Measurements from ENCODE around the gene S100A6.

Gene S100A6

GRCh38 chr1:153540394-153541361 lies 4.9 kb upstream of the S100A6 start, which contains the start of gene S100A5:
Gene S100A5, minus strand, starts transcription at chr1:153540934. Its CDS starts 743 bp downstream, at chr1:153540191.
- Histone ChIP-seq H3K27ac (ENCODE audit: low read depth, low read length) (peak within 1 kb of the TSS; percentile 2), H3K9ac (ENCODE audit: low read length in 5 of 5) (peak within 1 kb of the TSS in 1 of 5 donors; percentile 2), H3K4me3 (ENCODE audit: low read depth in 1 of 5, low read length in 5 of 5) (peak within 1 kb of the TSS in 1 of 5 donors; percentile 10), H3K9me3 (ENCODE audit: control insufficient read depth in 5 of 5, low read length in 5 of 5) (no peaks in the 10 kb centered on the region), H3K4me1 (ENCODE audit: control insufficient read depth in 5 of 5, insufficient read depth in 5 of 5, low read length in 5 of 5) (peaks cover 16 to 66% (median 61%) of the 10 kb centered on the region in 5 donors), H3K36me3 (ENCODE audit: control insufficient read depth in 5 of 5, insufficient read depth in 5 of 5, low read length in 5 of 5) (peaks cover 0 to 15% (median 3%) of the 10 kb centered on the region in 5 donors), H3K27me3 (ENCODE audit: control insufficient read depth in 5 of 5, insufficient read depth in 4 of 5, low read length in 5 of 5) (no peaks in the 10 kb centered on the region)

- no peak overlapping the region for H3K4me3 ChIP-seq (ENCODE audit: low read depth in 1 of 5, low read length in 5 of 5)
- peaks cover 0 to 18% (median 3%) of the 10 kb centered on the region in 5 donors for H3K36me3 ChIP-seq (ENCODE audit: control insufficient read depth in 5 of 5, insufficient read depth in 5 of 5, low read length in 5 of 5)
- H3K27ac ChIP-seq (ENCODE audit: low read depth, low read length) = no peak overlapping the region
- no peaks in the 10 kb centered on the region for H3K27me3 ChIP-seq (ENCODE audit: control insufficient read depth in 5 of 5, insufficient read depth in 4 of 5, low read length in 5 of 5)
- H3K9me3 ChIP-seq (ENCODE audit: control insufficient read depth in 5 of 5, low read length in 5 of 5) = no peaks in the 10 kb centered on the region
- peaks cover 6 to 66% (median 61%) of the 10 kb centered on the region in 5 donors for H3K4me1 ChIP-seq (ENCODE audit: control insufficient read depth in 5 of 5, insufficient read depth in 5 of 5, low read length in 5 of 5)
- no peak overlapping the region for H3K9ac ChIP-seq (ENCODE audit: low read length in 5 of 5)
Measured at GRCh38 chr1:153539395-153540093, 3.8 kb upstream of the S100A6 start.

DNA sequence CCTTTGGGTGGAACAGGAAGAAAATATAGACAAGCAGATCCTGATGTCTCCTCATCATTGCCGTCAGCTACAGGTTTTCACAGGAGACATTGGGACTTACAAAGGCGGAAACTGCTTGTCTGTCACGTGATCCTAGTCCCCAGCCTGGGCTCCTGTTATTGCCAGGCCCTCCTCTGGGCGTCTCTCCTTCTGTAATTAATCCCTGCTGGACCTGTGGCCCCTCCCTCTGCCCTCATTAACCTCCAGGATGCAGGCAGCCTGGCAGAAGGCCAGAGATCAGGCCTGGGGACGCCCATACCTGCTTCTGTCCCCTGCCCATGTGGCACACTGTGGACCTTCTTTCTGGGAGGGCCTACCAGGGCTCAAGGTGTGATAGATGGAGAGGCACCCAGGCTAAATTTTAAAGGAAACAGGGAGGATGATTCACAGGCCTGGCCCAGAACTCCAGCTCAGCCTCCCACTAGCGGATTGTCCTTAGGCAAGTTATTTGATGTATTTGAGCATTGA lies 2.6 kb upstream of the S100A6 start:
- Histone ChIP-seq H3K4me3 (ENCODE audit: low read depth in 1 of 5, low read length in 5 of 5) (no peak overlapping the region), H3K27me3 (ENCODE audit: control insufficient read depth in 5 of 5, insufficient read depth in 4 of 5, low read length in 5 of 5) (no peaks in the 10 kb centered on the region), H3K36me3 (ENCODE audit: control insufficient read depth in 5 of 5, insufficient read depth in 5 of 5, low read length in 5 of 5) (peaks cover 0 to 15% (median 0%) of the 10 kb centered on the region in 5 donors), H3K9ac (ENCODE audit: low read length in 5 of 5) (no peak overlapping the region), H3K27ac (ENCODE audit: low read depth, low read length) (no peak overlapping the region), H3K9me3 (ENCODE audit: control insufficient read depth in 5 of 5, low read length in 5 of 5) (no peaks in the 10 kb centered on the region), H3K4me1 (ENCODE audit: control insufficient read depth in 5 of 5, insufficient read depth in 5 of 5, low read length in 5 of 5) (peaks cover 4 to 66% (median 61%) of the 10 kb centered on the region in 5 donors)

- Histone ChIP-seq H3K27ac (ENCODE audit: low read depth, low read length) (no peak overlapping the region), H3K27me3 (ENCODE audit: control insufficient read depth in 5 of 5, insufficient read depth in 4 of 5, low read length in 5 of 5) (no peaks in the 10 kb centered on the region), H3K36me3 (ENCODE audit: control insufficient read depth in 5 of 5, insufficient read depth in 5 of 5, low read length in 5 of 5) (peaks cover 0 to 10% (median 0%) of the 10 kb centered on the region in 5 donors), H3K4me3 (ENCODE audit: low read depth in 1 of 5, low read length in 5 of 5) (no peak overlapping the region), H3K9ac (ENCODE audit: low read length in 5 of 5) (no peak overlapping the region), H3K9me3 (ENCODE audit: control insufficient read depth in 5 of 5, low read length in 5 of 5) (no peaks in the 10 kb centered on the region), H3K4me1 (ENCODE audit: control insufficient read depth in 5 of 5, insufficient read depth in 5 of 5, low read length in 5 of 5) (peaks cover 4 to 67% (median 53%) of the 10 kb centered on the region in 5 donors)
Measured at GRCh38 chr1:153537376-153537730, 1.6 kb upstream of the S100A6 start.

GRCh38 chr1:153536671-153537375 lies 1.0 kb upstream of the S100A6 start:
- H3K4me3 ChIP-seq (ENCODE audit: low read depth in 1 of 5, low read length in 5 of 5) = peak overlapping the region; percentile 76 to 100 (median 89)
- no peaks in the 10 kb centered on the region for H3K9me3 ChIP-seq (ENCODE audit: control insufficient read depth in 5 of 5, low read length in 5 of 5)
- peak overlapping the region; percentile 99 for H3K27ac ChIP-seq (ENCODE audit: low read depth, low read length)
- peaks cover 0 to 10% (median 0%) of the 10 kb centered on the region in 5 donors for H3K36me3 ChIP-seq (ENCODE audit: control insufficient read depth in 5 of 5, insufficient read depth in 5 of 5, low read length in 5 of 5)
- H3K9ac ChIP-seq (ENCODE audit: low read length in 5 of 5) = peak overlapping the region in 3 of 5 donors; percentile 59 to 88 (median 81)
- H3K27me3 ChIP-seq (ENCODE audit: control insufficient read depth in 5 of 5, insufficient read depth in 4 of 5, low read length in 5 of 5) = no peaks in the 10 kb centered on the region
- peaks cover 4 to 65% (median 48%) of the 10 kb centered on the region in 5 donors for H3K4me1 ChIP-seq (ENCODE audit: control insufficient read depth in 5 of 5, insufficient read depth in 5 of 5, low read length in 5 of 5)

- H3K9me3 ChIP-seq (ENCODE audit: control insufficient read depth in 5 of 5, low read length in 5 of 5) = no peaks in the 10 kb centered on the region
- no peaks in the 10 kb centered on the region for H3K27me3 ChIP-seq (ENCODE audit: control insufficient read depth in 5 of 5, insufficient read depth in 4 of 5, low read length in 5 of 5)
- peak overlapping the region; percentile 99 for H3K27ac ChIP-seq (ENCODE audit: low read depth, low read length)
- peaks cover 0 to 10% (median 0%) of the 10 kb centered on the region in 5 donors for H3K36me3 ChIP-seq (ENCODE audit: control insufficient read depth in 5 of 5, insufficient read depth in 5 of 5, low read length in 5 of 5)
- H3K4me1 ChIP-seq (ENCODE audit: control insufficient read depth in 5 of 5, insufficient read depth in 5 of 5, low read length in 5 of 5) = peaks cover 4 to 58% (median 42%) of the 10 kb centered on the region in 5 donors
- peak overlapping the region; percentile 80 to 99 (median 99) for H3K9ac ChIP-seq (ENCODE audit: low read length in 5 of 5)
- H3K4me3 ChIP-seq (ENCODE audit: low read depth in 1 of 5, low read length in 5 of 5) = peak overlapping the region; percentile 76 to 100 (median 89)
Measured at GRCh38 chr1:153536012-153536670, 350 bp upstream of the S100A6 start.

GRCh38 chr1:153534925-153535241 lies 908 bp downstream of the S100A6 start:
- Histone ChIP-seq H3K36me3 (ENCODE audit: control insufficient read depth in 5 of 5, insufficient read depth in 5 of 5, low read length in 5 of 5) (peaks cover 0 to 10% (median 0%) of the 10 kb centered on the region in 5 donors), H3K9ac (ENCODE audit: low read length in 5 of 5) (peak overlapping the region; percentile 80 to 99 (median 99)), H3K27me3 (ENCODE audit: control insufficient read depth in 5 of 5, insufficient read depth in 4 of 5, low read length in 5 of 5) (no peaks in the 10 kb centered on the region), H3K4me3 (ENCODE audit: low read depth in 1 of 5, low read length in 5 of 5) (peak overlapping the region; percentile 76 to 100 (median 89)), H3K4me1 (ENCODE audit: control insufficient read depth in 5 of 5, insufficient read depth in 5 of 5, low read length in 5 of 5) (peaks cover 4 to 49% (median 39%) of the 10 kb centered on the region in 5 donors), H3K27ac (ENCODE audit: low read depth, low read length) (peak overlapping the region; percentile 99), H3K9me3 (ENCODE audit: control insufficient read depth in 5 of 5, low read length in 5 of 5) (no peaks in the 10 kb centered on the region)

GRCh38 chr1:153534226-153534924 lies 1.4 kb downstream of the S100A6 start:
- Histone ChIP-seq H3K36me3 (ENCODE audit: control insufficient read depth in 5 of 5, insufficient read depth in 5 of 5, low read length in 5 of 5) (peaks cover 0 to 10% (median 0%) of the 10 kb centered on the region in 5 donors), H3K9ac (ENCODE audit: low read length in 5 of 5) (peak overlapping the region; percentile 80 to 99 (median 99)), H3K27ac (ENCODE audit: low read depth, low read length) (peak overlapping the region; percentile 99), H3K4me1 (ENCODE audit: control insufficient read depth in 5 of 5, insufficient read depth in 5 of 5, low read length in 5 of 5) (peaks cover 4 to 49% (median 39%) of the 10 kb centered on the region in 5 donors), H3K4me3 (ENCODE audit: low read depth in 1 of 5, low read length in 5 of 5) (peak overlapping the region; percentile 76 to 100 (median 89)), H3K27me3 (ENCODE audit: control insufficient read depth in 5 of 5, insufficient read depth in 4 of 5, low read length in 5 of 5) (no peaks in the 10 kb centered on the region), H3K9me3 (ENCODE audit: control insufficient read depth in 5 of 5, low read length in 5 of 5) (no peaks in the 10 kb centered on the region)
